ENCODE measurements around the gene PRIMA1. TPM values are rescaled to one million over a fixed set of nuclear protein-coding genes. Genes with fewer than 3 reads are reported as not detected.

The PRIMA1 gene
- total and polyA plus RNA-seq, 2 donors (not counting 1 experiment from before 2014, with no cell fraction given), result not detected

DNA sequence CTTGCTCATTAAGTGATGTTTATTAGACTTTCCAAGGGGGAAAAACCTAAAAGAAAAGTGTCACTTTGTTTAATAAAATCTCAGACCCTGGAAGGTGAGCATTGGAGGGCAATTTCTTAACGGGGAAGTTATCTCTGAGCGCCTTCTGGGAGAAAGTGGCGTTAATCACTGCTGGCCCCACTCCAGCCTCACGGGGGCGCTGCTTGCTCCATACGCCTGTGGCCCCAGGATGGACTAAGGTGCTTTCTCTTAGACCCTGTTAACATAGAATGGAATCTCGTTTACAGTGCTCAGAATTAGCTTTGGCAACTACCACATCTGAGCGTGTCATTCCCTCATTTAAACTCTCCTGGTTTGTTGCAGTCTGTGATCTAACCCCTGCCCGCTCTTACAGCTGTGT is 16.4 kb upstream of the PRIMA1 start:
- H3K9ac ChIP-seq (ENCODE audit: low read length), result no peak overlapping the region
- no peak overlapping the region for H3K4me3 Mint-ChIP-seq
- H3K9me3 ChIP-seq (ENCODE audit: control extremely low read depth in 1 of 3, control insufficient read depth in 2 of 3, insufficient read depth in 1 of 3, low read length in 2 of 3), result peaks cover 0 to 8% (median 0%) of the 10 kb centered on the region in 3 donors
- 66% methylated on average over 9 of the region's 9 CpGs for WGBS (ENCODE audit: insufficient coverage)
- no peak for ATAC-seq (ENCODE audit: low read depth)
- H3K79me2 ChIP-seq (ENCODE audit: control insufficient read depth, insufficient read depth, low read length), result no peaks in the 10 kb centered on the region
- no peaks in the 10 kb centered on the region for H4K20me1 ChIP-seq (ENCODE audit: control insufficient read depth, insufficient read depth, low read length, poor library complexity, severe bottlenecking)
- no peaks in the 10 kb centered on the region for H3K27me3 ChIP-seq (replicated peaks in 1 of 4; ENCODE audit: control extremely low read depth in 1 of 4, control insufficient read depth in 3 of 4, insufficient read depth in 4 of 4, low read length in 3 of 4)
- no peaks in the 10 kb centered on the region for H3K36me3 ChIP-seq (replicated peaks in 1 of 2; ENCODE audit: control extremely low read depth in 1 of 2, control insufficient read depth in 1 of 2, extremely low read depth in 1 of 2, insufficient read depth in 2 of 2, low read length in 1 of 2)
- DNase-seq, result no peak
- POLR2A ChIA-PET, result no interaction called here
- intact Hi-C loops (cut with micrococcal nuclease), result no loop called here
- TF ChIP-seq EZH2 (IDR thresholded peaks at IDR 0.05; ENCODE audit: borderline replicate concordance, insufficient read depth, low read depth, low read length, poor library complexity, severe bottlenecking), result no peak
- TF ChIP-seq, protein P1, sequence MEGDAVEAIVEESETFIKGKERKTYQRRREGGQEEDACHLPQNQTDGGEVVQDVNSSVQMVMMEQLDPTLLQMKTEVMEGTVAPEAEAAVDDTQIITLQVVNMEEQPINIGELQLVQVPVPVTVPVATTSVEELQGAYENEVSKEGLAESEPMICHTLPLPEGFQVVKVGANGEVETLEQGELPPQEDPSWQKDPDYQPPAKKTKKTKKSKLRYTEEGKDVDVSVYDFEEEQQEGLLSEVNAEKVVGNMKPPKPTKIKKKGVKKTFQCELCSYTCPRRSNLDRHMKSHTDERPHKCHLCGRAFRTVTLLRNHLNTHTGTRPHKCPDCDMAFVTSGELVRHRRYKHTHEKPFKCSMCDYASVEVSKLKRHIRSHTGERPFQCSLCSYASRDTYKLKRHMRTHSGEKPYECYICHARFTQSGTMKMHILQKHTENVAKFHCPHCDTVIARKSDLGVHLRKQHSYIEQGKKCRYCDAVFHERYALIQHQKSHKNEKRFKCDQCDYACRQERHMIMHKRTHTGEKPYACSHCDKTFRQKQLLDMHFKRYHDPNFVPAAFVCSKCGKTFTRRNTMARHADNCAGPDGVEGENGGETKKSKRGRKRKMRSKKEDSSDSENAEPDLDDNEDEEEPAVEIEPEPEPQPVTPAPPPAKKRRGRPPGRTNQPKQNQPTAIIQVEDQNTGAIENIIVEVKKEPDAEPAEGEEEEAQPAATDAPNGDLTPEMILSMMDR (IDR thresholded peaks at IDR 0.05), result no peak
- peaks cover 2% of the 10 kb centered on the region for H3K9me3 Mint-ChIP-seq (ENCODE audit: insufficient read depth)
- peaks cover 6% of the 10 kb centered on the region for H3K4me1 Mint-ChIP-seq
- peaks cover 2% of the 10 kb centered on the region for H3K27me3 Mint-ChIP-seq
- no peak overlapping the region for H3K4me3 ChIP-seq (ENCODE audit: control extremely low read depth in 1 of 5, extremely low read depth in 1 of 5, insufficient read depth in 1 of 5, low read depth in 2 of 5, low read length in 4 of 5)
- no peak overlapping the region for H3K27ac Mint-ChIP-seq
- no peak overlapping the region for H2AFZ ChIP-seq (ENCODE audit: insufficient read depth, low read depth, low read length, poor library complexity, severe bottlenecking)
- CTCF ChIA-PET, result no interaction called here
- no peak overlapping the region for H3K4me2 ChIP-seq (replicated peaks; ENCODE audit: low read depth, low read length, poor library complexity, severe bottlenecking)
- H3K4me1 ChIP-seq (ENCODE audit: control insufficient read depth in 2 of 2, insufficient read depth in 2 of 2, low read length in 2 of 2), result no peaks in the 10 kb centered on the region
- H3K27ac ChIP-seq (ENCODE audit: low read length in 2 of 2), result no peak overlapping the region

DNA sequence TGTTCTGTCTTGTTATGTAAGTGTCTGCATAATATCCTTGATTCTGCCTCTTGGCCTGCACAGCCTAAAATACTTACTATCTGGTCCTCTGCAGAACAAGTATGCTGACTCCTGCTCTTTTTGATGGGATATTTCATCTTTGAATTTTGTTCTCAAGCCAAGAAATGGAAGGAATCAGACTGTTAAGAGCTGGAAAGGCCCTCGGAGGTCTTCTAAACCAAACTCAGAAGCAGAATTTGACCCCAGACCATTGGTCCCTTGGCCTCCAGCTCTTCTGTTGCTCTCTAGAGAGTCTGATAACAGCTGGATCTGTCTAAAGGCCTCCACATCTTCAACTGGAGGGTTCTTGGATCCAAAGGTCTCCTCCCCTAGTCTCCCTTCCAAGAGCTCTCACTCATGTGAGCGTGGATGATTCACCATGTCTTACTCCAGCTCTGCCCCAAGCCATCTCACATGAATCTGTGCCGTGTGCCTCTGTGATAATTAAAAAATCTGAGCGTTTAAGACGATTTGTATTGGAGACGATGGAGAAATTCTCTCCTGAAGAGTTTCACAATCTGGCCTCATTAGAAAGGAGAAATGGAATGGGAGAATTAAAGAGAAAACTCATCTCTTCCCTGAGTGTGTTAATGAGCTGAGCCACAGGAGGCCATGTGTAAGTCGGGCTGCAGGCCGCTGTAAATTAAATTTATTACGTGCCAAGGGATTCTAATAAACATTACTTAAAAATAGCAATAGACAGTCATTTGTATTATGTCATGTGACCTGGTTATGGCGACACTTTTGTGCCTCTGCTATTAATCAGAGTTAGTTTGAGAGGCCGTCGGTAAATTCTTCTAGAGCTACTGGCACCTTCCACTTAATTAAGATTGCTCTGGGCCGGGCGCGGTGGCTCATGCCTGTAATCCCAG is 15.4 kb upstream of the PRIMA1 start:
- Mint-ChIP-seq H3K9me3 (ENCODE audit: insufficient read depth) (no peaks in the 10 kb centered on the region), H3K4me1 (no peaks in the 10 kb centered on the region), H3K4me3 (no peak overlapping the region), H3K27ac (no peak overlapping the region), H3K27me3 (peaks cover 9% of the 10 kb centered on the region)
- Histone ChIP-seq H3K27ac (ENCODE audit: low read length in 2 of 2) (no peak overlapping the region), H3K36me3 (replicated peaks in 1 of 2; ENCODE audit: control extremely low read depth in 1 of 2, control insufficient read depth in 1 of 2, extremely low read depth in 1 of 2, insufficient read depth in 2 of 2, low read length in 1 of 2) (no peaks in the 10 kb centered on the region), H3K79me2 (ENCODE audit: control insufficient read depth, insufficient read depth, low read length) (no peaks in the 10 kb centered on the region), H3K4me1 (ENCODE audit: control insufficient read depth in 2 of 2, insufficient read depth in 2 of 2, low read length in 2 of 2) (no peaks in the 10 kb centered on the region), H3K27me3 (replicated peaks in 1 of 4; ENCODE audit: control extremely low read depth in 1 of 4, control insufficient read depth in 3 of 4, insufficient read depth in 4 of 4, low read length in 3 of 4) (no peaks in the 10 kb centered on the region), H3K9ac (ENCODE audit: low read length) (no peak overlapping the region), H2AFZ (ENCODE audit: insufficient read depth, low read depth, low read length, poor library complexity, severe bottlenecking) (no peak overlapping the region), H3K4me3 (ENCODE audit: control extremely low read depth in 1 of 5, extremely low read depth in 1 of 5, insufficient read depth in 1 of 5, low read depth in 2 of 5, low read length in 4 of 5) (no peak overlapping the region), H3K4me2 (replicated peaks; ENCODE audit: low read depth, low read length, poor library complexity, severe bottlenecking) (no peak overlapping the region), H4K20me1 (ENCODE audit: control insufficient read depth, insufficient read depth, low read length, poor library complexity, severe bottlenecking) (no peaks in the 10 kb centered on the region), H3K9me3 (ENCODE audit: control extremely low read depth in 1 of 3, control insufficient read depth in 2 of 3, insufficient read depth in 1 of 3, low read length in 2 of 3) (peaks cover 0 to 4% (median 0%) of the 10 kb centered on the region in 3 donors)
- no peak for TF ChIP-seq EZH2 (IDR thresholded peaks at IDR 0.05; ENCODE audit: borderline replicate concordance, insufficient read depth, low read depth, low read length, poor library complexity, severe bottlenecking)
- TF ChIP-seq, protein P1 (IDR thresholded peaks at IDR 0.05), result no peak
- CTCF ChIA-PET, result no interaction called here
- no peak for ATAC-seq (ENCODE audit: low read depth)
- intact Hi-C loops (cut with micrococcal nuclease), result no loop called here
- POLR2A ChIA-PET, result no interaction called here
- DNase-seq, result no peak
- 92% methylated on average over 6 of the region's 15 CpGs for WGBS (ENCODE audit: insufficient coverage)
